OCI-LY1 (cell line): Measurements from ENCODE around the gene CCDC9B.

Experiments used
- H2AFZ ChIP-seq: fragments of 200-600 bp; sonication (generic), shearing (Covaris generic); 2 replicates; pipeline ENCODE4 v1.6.0; 2014; ENCODE audit warnings: antibody characterized with exemption, mild to moderate bottlenecking, low read length
- H3F3A ChIP-seq: fragments of 200-600 bp; sonication (generic), shearing (Covaris generic); 2 replicates; pipeline ENCODE4 v1.6.0; 2014; ENCODE audit warnings: mild to moderate bottlenecking, antibody characterized with exemption, low read length, moderate library complexity; ENCODE audit not compliant: insufficient read depth
- H3K27ac ChIP-seq: fragments of 200-600 bp; sonication (generic); 2 replicates; pipeline ENCODE4 v1.5.1; 2014; ENCODE audit warnings: low read length, mixed run types, mild to moderate bottlenecking, low read depth; ENCODE audit not compliant: poor library complexity, severe bottlenecking
- H3K27me3 ChIP-seq: fragments of 200-600 bp; sonication (generic); 2 replicates; pipeline ENCODE4 v1.6.0; 2014; ENCODE audit warnings: antibody characterized with exemption, mild to moderate bottlenecking, low read length, moderate library complexity; ENCODE audit not compliant: insufficient read depth
- H3K36me3 ChIP-seq: fragments of 200-600 bp; sonication (generic); 2 replicates; pipeline ENCODE4 v1.6.1; 2014; ENCODE audit warnings: mild to moderate bottlenecking, antibody characterized with exemption, low read length, moderate library complexity, mixed read lengths; ENCODE audit not compliant: insufficient read depth
- H3K4me1 ChIP-seq: fragments of 200-600 bp; sonication (generic); 2 replicates; pipeline ENCODE4 v1.5.1; 2014; ENCODE audit warnings: mild to moderate bottlenecking, low read length, moderate library complexity; ENCODE audit not compliant: insufficient read depth, severe bottlenecking
- H3K4me2 ChIP-seq: fragments of 200-600 bp; sonication (generic), shearing (Covaris generic); 2 replicates; pipeline ENCODE4 v1.6.1; 2014; ENCODE audit warnings: low read length
- H3K4me3 ChIP-seq: fragments of 200-600 bp; sonication (generic); 2 replicates; pipeline ENCODE4 v1.5.1; 2014; ENCODE audit warnings: low read length, low read depth, mild to moderate bottlenecking, mixed read lengths; ENCODE audit not compliant: poor library complexity, severe bottlenecking
- H3K79me2 ChIP-seq: fragments of 200-600 bp; shearing (Covaris generic); 2 replicates; pipeline ENCODE4 v1.6.1; 2016; ENCODE audit warnings: mixed run types, low read length, mixed read lengths; ENCODE audit not compliant: insufficient read depth
- H3K9ac ChIP-seq: fragments of 200-600 bp; sonication (generic), shearing (Covaris generic); 2 replicates; pipeline ENCODE4 v1.6.1; 2014; ENCODE audit warnings: mild to moderate bottlenecking, low read length, mixed read lengths
- H3K9me2 ChIP-seq: fragments of 200-600 bp; sonication (generic), shearing (Covaris generic); 2 replicates; pipeline ENCODE4 v1.6.1; 2014; ENCODE audit warnings: low read depth, mild to moderate bottlenecking, low read length, mixed read lengths
- H3K9me3 ChIP-seq: fragments of 200-600 bp; shearing (Covaris generic); 2 replicates; pipeline ENCODE4 v1.6.1; 2014; ENCODE audit warnings: low read length, mixed read lengths
- H4K20me1 ChIP-seq: fragments of 200-600 bp; sonication (generic), shearing (Covaris generic); 2 replicates; pipeline ENCODE4 v1.6.0; 2016; ENCODE audit warnings: mild to moderate bottlenecking, low read length; ENCODE audit not compliant: insufficient read depth
- CTCF ChIP-seq: fragments of 200-600 bp; sonication (generic), shearing (Covaris generic); IDR thresholded peaks from 2 replicates; pipeline ENCODE4 v1.5.1; 2017; ENCODE audit warnings: mild to moderate bottlenecking, antibody characterized with exemption, low read length, moderate library complexity, mixed read lengths
- EZH2 ChIP-seq: fragments of 200-600 bp; sonication (generic), shearing (Covaris generic); IDR thresholded peaks from 2 replicates; pipeline ENCODE4 v1.8.0; 2017; ENCODE audit warnings: borderline replicate concordance, mixed run types, mild to moderate bottlenecking, antibody characterized with exemption, low read length, moderate library complexity, mixed read lengths

CCDC9B gene

GRCh38 chr15:40340740-40341400 lies at the start of gene CCDC9B:
Gene CCDC9B, minus strand, starts transcription at chr15:40340939. Its CDS starts 120 bp downstream, at chr15:40340819.
- TF ChIP-seq CTCF (no peak), EZH2 (no peak)
- no peaks in the 10 kb centered on the region for H3K79me2 ChIP-seq
- H3K9me2 ChIP-seq, result no peaks in the 10 kb centered on the region
- no peak within 1 kb of the TSS for H3K4me3 ChIP-seq
- H2AFZ ChIP-seq, result no peak within 1 kb of the TSS
- no peaks in the 10 kb centered on the region; the same call in 1 of the 2 replicates for H3K27me3 ChIP-seq
- no peaks in the 10 kb centered on the region for H4K20me1 ChIP-seq
- no peaks in the 10 kb centered on the region for H3K36me3 ChIP-seq
- no peaks in the 10 kb centered on the region for H3K9me3 ChIP-seq
- no peak within 1 kb of the TSS for H3K4me2 ChIP-seq
- H3F3A ChIP-seq, result no peaks in the 10 kb centered on the region
- no peak within 1 kb of the TSS for H3K9ac ChIP-seq
- peaks cover 7% of the 10 kb centered on the region for H3K4me1 ChIP-seq
- no peak within 1 kb of the TSS for H3K27ac ChIP-seq

GRCh38 chr15:40389824-40390595 lies 49.3 kb upstream of the CCDC9B start:
- Histone ChIP-seq H3K27ac (no peak overlapping the region), H3K27me3 (no peaks in the 10 kb centered on the region), H3K4me1 (no peaks in the 10 kb centered on the region), H3K9ac (no peak overlapping the region), H2AFZ (no peak overlapping the region), H3K9me2 (no peaks in the 10 kb centered on the region), H3K36me3 (peaks cover 91% of the 10 kb centered on the region), H3K4me2 (no peak overlapping the region), H3K9me3 (no peaks in the 10 kb centered on the region), H3K79me2 (peaks cover 3% of the 10 kb centered on the region; the same call in 1 of the 2 replicates), H3K4me3 (no peak overlapping the region), H3F3A (no peaks in the 10 kb centered on the region), H4K20me1 (no peaks in the 10 kb centered on the region)
- TF ChIP-seq CTCF (no peak), EZH2 (no peak)

- Histone ChIP-seq H3K9me2 (no peaks in the 10 kb centered on the region), H3K4me2 (no peak overlapping the region), H3K36me3 (peaks cover 95% of the 10 kb centered on the region), H4K20me1 (no peaks in the 10 kb centered on the region), H3F3A (no peaks in the 10 kb centered on the region), H3K27me3 (no peaks in the 10 kb centered on the region), H3K4me1 (peaks cover 6% of the 10 kb centered on the region), H3K4me3 (no peak overlapping the region), H3K27ac (no peak overlapping the region), H2AFZ (no peak overlapping the region), H3K9ac (no peak overlapping the region), H3K79me2 (peaks cover 12% of the 10 kb centered on the region), H3K9me3 (no peaks in the 10 kb centered on the region)
- TF ChIP-seq EZH2 (no peak), CTCF (no peak)
Observed at GRCh38 chr15:40388941-40389823, 48.4 kb upstream of the CCDC9B start.
